HCT116 (cell line): ENCODE measurements around the gene TMEM222. TPM values are rescaled to one million over a fixed set of nuclear protein-coding genes. Genes with fewer than 3 reads are reported as not detected.

ENCODE experiments used
- ATAC-seq: fragments of 200-7000 bp; cut with Tn5 transposase; 2 replicates; pipeline ENCODE4 v1.9.1; 2020; ENCODE audit warnings: mild to moderate bottlenecking, moderate library complexity
- BruUV-seq: library from RNA; stranded (reverse); fragments of 400-500 nt; replicated peaks from 2 replicates; lab custom pipeline; 2021; lab: Mats Ljungman, UMichigan
- CTCF ChIA-PET: fragments of 300-600 bp; sonication (Branson Sonifier 250); formaldehyde crosslinking; loops from one replicate; lab custom pipeline; 2021; ENCODE audit warnings: antibody characterized with exemption; lab: Charles Lee
- POLR2A ChIA-PET: fragments of 300-600, 350-600 bp; sonication (Branson Sonifier 250); formaldehyde crosslinking; loops from one replicate; lab custom pipeline; 2021; ENCODE audit warnings: antibody characterized with exemption; lab: Charles Lee
- RAD21 ChIA-PET, 2 experiments: fragments of 300-600 bp; sonication (Branson Sonifier 250); formaldehyde crosslinking; loops; one replicate each; lab custom pipeline; 2023; ENCODE audit warnings: low total read pairs in 2 of 2; ENCODE audit not compliant: uncharacterized antibody in 2 of 2, unreplicated experiment in 2 of 2, low non-redundant PET in 1 of 2; lab: Charles Lee
- DNase-seq: peaks from one replicate; pipeline ENCODE4 v3.0.0-alpha.2; 2010; ENCODE audit warnings: low read depth, low spot score
- H2AFZ ChIP-seq: fragments of 200-600 bp; shearing (Covaris generic), sonication (generic); 2 replicates; pipeline ENCODE4 v1.6.1; 2017; ENCODE audit warnings: low read depth, mixed run types, mixed read lengths, antibody characterized with exemption, low read length; ENCODE audit not compliant: poor library complexity, severe bottlenecking
- H3K27ac ChIP-seq: 2 replicates; pipeline ENCODE4 v1.5.1; 2012; ENCODE audit warnings: low read depth, low read length
- H3K27me3 ChIP-seq: fragments of 200-600 bp; sonication (generic); 2 replicates; pipeline ENCODE4 v1.6.1; 2016; ENCODE audit warnings: mixed run types, low read length, mixed read lengths; ENCODE audit not compliant: insufficient read depth
- H3K36me3 ChIP-seq, 2 experiments: fragments of 200-500 bp in 1 of 2; fragments of 200-600 bp in 1 of 2; sonication (Bioruptor generic) in 1 of 2; sonication (generic) in 1 of 2; 2 replicates each; pipeline versions ENCODE4 v1.5.1 to v1.6.1; 2014 to 2016; ENCODE audit warnings: low read length in 2 of 2, inconsistent platforms in 1 of 2, mixed read lengths in 1 of 2, mixed run types in 1 of 2; ENCODE audit not compliant: insufficient read depth in 2 of 2, control insufficient read depth in 1 of 2
- H3K4me1 ChIP-seq, 2 experiments: fragments of 200-600 bp in 1 of 2; sonication (generic) in 1 of 2; 2 replicates each; pipeline versions ENCODE4 v1.5.1 to v1.6.1; 2012 to 2017; ENCODE audit warnings: low read length in 2 of 2, inconsistent platforms in 1 of 2, mild to moderate bottlenecking in 1 of 2, mixed read lengths in 1 of 2, mixed run types in 1 of 2, moderate library complexity in 1 of 2; ENCODE audit not compliant: insufficient read depth in 2 of 2, control insufficient read depth in 1 of 2
- H3K4me2 ChIP-seq: fragments of 200-600 bp; sonication (generic); 2 replicates; pipeline ENCODE4 v1.6.1; 2017; ENCODE audit warnings: mixed run types, low read length, mixed read lengths
- H3K4me3 ChIP-seq, 2 experiments: fragments of 200-600 bp in 1 of 2; sonication (generic) in 1 of 2; replicated peaks in 1 of 2; 2 replicates each; pipeline ENCODE4 v1.5.1; 2011 to 2016; ENCODE audit warnings: low read length in 2 of 2, control low read depth in 1 of 2, low read depth in 1 of 2, mild to moderate bottlenecking in 1 of 2, mixed read lengths in 1 of 2, mixed run types in 1 of 2
- H3K79me2 ChIP-seq: fragments of 200-600 bp; sonication (generic); 2 replicates; pipeline ENCODE4 v1.6.1; 2017; ENCODE audit warnings: mild to moderate bottlenecking, mixed run types, low read length, moderate library complexity, mixed read lengths; ENCODE audit not compliant: insufficient read depth
- H3K9ac ChIP-seq: fragments of 200-600 bp; sonication (generic); 2 replicates; pipeline ENCODE4 v1.6.1; 2016; ENCODE audit warnings: low read length, mixed read lengths
- H3K9me2 ChIP-seq: fragments of 200-600 bp; sonication (generic), shearing (Covaris generic); 2 replicates; pipeline ENCODE4 v1.6.1; 2017; ENCODE audit warnings: mixed run types, mild to moderate bottlenecking, moderate library complexity; ENCODE audit not compliant: insufficient read depth
- H3K9me3 ChIP-seq, 2 experiments: fragments of 200-500 bp in 1 of 2; fragments of 200-600 bp in 1 of 2; sonication (Bioruptor generic) in 1 of 2; sonication (generic) in 1 of 2; 2 replicates each; pipeline ENCODE4 v1.6.1; 2014 to 2017; ENCODE audit warnings: low read length in 2 of 2, mixed read lengths in 2 of 2, inconsistent platforms in 1 of 2, low read depth in 1 of 2, mild to moderate bottlenecking in 1 of 2, mixed run types in 1 of 2, moderate library complexity in 1 of 2; ENCODE audit not compliant: control insufficient read depth in 1 of 2, insufficient read depth in 1 of 2
- H4K20me1 ChIP-seq: fragments of 200-600 bp; sonication (generic), shearing (Covaris generic); 2 replicates; pipeline ENCODE4 v1.6.1; 2017; ENCODE audit warnings: mixed run types, mild to moderate bottlenecking, moderate library complexity; ENCODE audit not compliant: insufficient read depth
- ATF3 ChIP-seq: IDR thresholded peaks from 2 replicates; pipeline ENCODE4 v1.6.1; 2012
- CBX3 ChIP-seq: IDR thresholded peaks from 2 replicates; pipeline ENCODE4 v1.6.1; 2012; ENCODE audit warnings: low read depth
- CTCF ChIP-seq, 3 experiments: fragments of 200-600 bp in 1 of 3; sonication (generic) in 1 of 3; IDR thresholded peaks in 2 of 3; conservative IDR thresholded peaks in 1 of 3; 2 replicates each; pipeline ENCODE4 v1.5.1; 2012 to 2017; ENCODE audit warnings: low read depth in 2 of 3, low read length in 2 of 3, antibody characterized with exemption in 1 of 3, borderline replicate concordance in 1 of 3, control low read depth in 1 of 3, mild to moderate bottlenecking in 1 of 3, mixed read lengths in 1 of 3, mixed run types in 1 of 3, moderate library complexity in 1 of 3; ENCODE audit not compliant: insufficient read depth in 1 of 3
- EGR1 ChIP-seq: IDR thresholded peaks from 2 replicates; pipeline ENCODE4 v1.6.1; 2012; ENCODE audit warnings: low read depth
- ELF1 ChIP-seq: IDR thresholded peaks from 2 replicates; pipeline ENCODE4 v1.6.1; 2012; ENCODE audit warnings: low read depth, borderline replicate concordance
- FOSL1 ChIP-seq: IDR thresholded peaks from 2 replicates; pipeline ENCODE4 v1.6.1; 2012; ENCODE audit warnings: low read depth
- JUND ChIP-seq: IDR thresholded peaks from 2 replicates; pipeline ENCODE4 v1.6.1; 2012
- POLR2AphosphoS5 ChIP-seq: IDR thresholded peaks from 2 replicates; pipeline ENCODE4 v1.6.1; 2011; ENCODE audit warnings: mild to moderate bottlenecking, low read depth, low read length, moderate library complexity
- REST ChIP-seq: IDR thresholded peaks from 2 replicates; pipeline ENCODE4 v1.6.1; 2012; ENCODE audit warnings: low read depth
- TCF7L2 ChIP-seq: IDR thresholded peaks from 2 replicates; pipeline ENCODE4 v1.7.0; 2011; ENCODE audit warnings: borderline replicate concordance, inconsistent platforms; ENCODE audit not compliant: insufficient read depth, insufficient read length; ENCODE audit errors: extremely low read depth
- ZBTB33 ChIP-seq: IDR thresholded peaks from 2 replicates; pipeline ENCODE4 v1.6.1; 2011; ENCODE audit warnings: mild to moderate bottlenecking, low read length, moderate library complexity; ENCODE audit not compliant: insufficient replicate concordance; ENCODE audit errors: extremely low read depth
- ZFX ChIP-seq: fragments of 450-650 bp; IDR thresholded peaks from 2 replicates; pipeline ENCODE4 v1.6.1; 2017
- ZNF274 ChIP-seq: fragments of 200-500 bp; sonication (Bioruptor generic); IDR thresholded peaks from 2 replicates; pipeline ENCODE4 v1.6.1; 2014; ENCODE audit warnings: mild to moderate bottlenecking, low read depth, low read length, inconsistent platforms
- intact Hi-C: fragments of 100-400 bp; cut with micrococcal nuclease; formaldehyde crosslinking; loops from 2 replicates; pipeline ENCODE4 v1.10.0; 2022
- total RNA-seq: library from RNA; stranded (reverse); gene quantifications from one replicate; pipeline ENCODE4 v1.2.1, GENCODE V29; 2021; ENCODE audit not compliant: unreplicated experiment

TMEM222 gene
- total RNA-seq, 1 experiment from 2014 or later: 32.8 TPM

- H3K4me2 ChIP-seq: peak within 1 kb of the TSS; percentile 98
- CTCF ChIA-PET: interaction anchor here (1.0 to 3.4 kb wide), 4 partner anchors 8 to 16 kb away, joined by 3 to 10 read pairs (median 5); partner anchors contain the start of gene MAP3K6
- peaks cover 11 to 60% of the 10 kb centered on the region in 2 experiments for H3K4me1 ChIP-seq
- no peaks in the 10 kb centered on the region for H3K27me3 ChIP-seq
- BruUV-seq: no TSS peak
- POLR2A ChIA-PET: interaction anchor here (0.9 to 3.9 kb wide), 5 partner anchors 8 to 83 kb away, joined by 3 to 26 read pairs (median 6); partner anchors contain the start of gene MAP3K6
- no peaks in the 10 kb centered on the region for H4K20me1 ChIP-seq
- no peaks in the 10 kb centered on the region for H3K9me3 ChIP-seq
- H3K9me2 ChIP-seq: no peaks in the 10 kb centered on the region
- H3K4me3 ChIP-seq: peak within 1 kb of the TSS; percentile 60 to 67
- H3K9ac ChIP-seq: peak within 1 kb of the TSS; percentile 69
- peak within 1 kb of the TSS; percentile 56; the same call in 1 of the 2 replicates for H3K27ac ChIP-seq
- DNase-seq (no peak), ATAC-seq (peak; percentile 95)
- no peaks in the 10 kb centered on the region for H3K79me2 ChIP-seq
- H3K36me3 ChIP-seq: no peaks in the 10 kb centered on the region
- intact Hi-C loops: no loop called here
- TF ChIP-seq REST (no peak), POLR2AphosphoS5 (peak; percentile 80), ZBTB33 (no peak), ZFX (peak; percentile 30; the same call in 1 of the 2 replicates), ELF1 (no peak), EGR1 (no peak), CBX3 (no peak), FOSL1 (no peak), CTCF (IDR thresholded peaks at IDR 0.05 in 2 of 3, conservative IDR thresholded peaks at IDR 0.05 in 1 of 3; ENCODE audit: borderline replicate concordance in 1 of 3, insufficient read depth in 1 of 3, low read depth in 2 of 3, low read length in 2 of 3) (no peak), JUND (no peak), ZNF274 (no peak), ATF3 (no peak), TCF7L2 (no peak)
- H2AFZ ChIP-seq: no peak within 1 kb of the TSS
- RAD21 ChIA-PET: interaction anchor here in 1 of 2 experiments (1.1 kb wide), 1 partner anchor 8 kb away, joined by 4 read pairs; no protein-coding TSS in a partner anchor
These were observed 61.2 kb downstream of the TMEM222 start, which contains the start of gene CD164L2 for GRCh38 chr1:27383039-27383605. Gene CD164L2, minus strand, starts transcription at chr1:27383333. Its CDS starts 94 bp downstream, at chr1:27383239.
